HCT116 (cell line): ENCODE data around the gene RP9. TPM values are rescaled to one million over a fixed set of nuclear protein-coding genes. Genes with fewer than 3 reads are reported as not detected.
A peak's percentile ranks its signal among the peaks of the same experiment; 100 is the strongest.

Experiments used
- ATAC-seq: fragments of 200-7000 bp; cut with Tn5 transposase; 2 replicates; pipeline ENCODE4 v1.9.1; 2020; ENCODE audit warnings: mild to moderate bottlenecking, moderate library complexity
- BruUV-seq: library from RNA; stranded (reverse); fragments of 400-500 nt; replicated peaks from 2 replicates; lab custom pipeline; 2021; lab: Mats Ljungman, UMichigan
- CTCF ChIA-PET: fragments of 300-600 bp; sonication (Branson Sonifier 250); formaldehyde crosslinking; loops from one replicate; lab custom pipeline; 2021; ENCODE audit warnings: antibody characterized with exemption; lab: Charles Lee
- POLR2A ChIA-PET: fragments of 300-600, 350-600 bp; sonication (Branson Sonifier 250); formaldehyde crosslinking; loops from one replicate; lab custom pipeline; 2021; ENCODE audit warnings: antibody characterized with exemption; lab: Charles Lee
- RAD21 ChIA-PET, 2 experiments: fragments of 300-600 bp; sonication (Branson Sonifier 250); formaldehyde crosslinking; loops; one replicate each; lab custom pipeline; 2023; ENCODE audit warnings: low total read pairs in 2 of 2; ENCODE audit not compliant: uncharacterized antibody in 2 of 2, unreplicated experiment in 2 of 2, low non-redundant PET in 1 of 2; lab: Charles Lee
- DNase-seq: peaks from one replicate; pipeline ENCODE4 v3.0.0-alpha.2; 2010; ENCODE audit warnings: low read depth, low spot score
- H2AFZ ChIP-seq: fragments of 200-600 bp; shearing (Covaris generic), sonication (generic); 2 replicates; pipeline ENCODE4 v1.6.1; 2017; ENCODE audit warnings: low read depth, mixed run types, mixed read lengths, antibody characterized with exemption, low read length; ENCODE audit not compliant: poor library complexity, severe bottlenecking
- H3K27ac ChIP-seq: 2 replicates; pipeline ENCODE4 v1.5.1; 2012; ENCODE audit warnings: low read depth, low read length
- H3K27me3 ChIP-seq: fragments of 200-600 bp; sonication (generic); 2 replicates; pipeline ENCODE4 v1.6.1; 2016; ENCODE audit warnings: mixed run types, low read length, mixed read lengths; ENCODE audit not compliant: insufficient read depth
- H3K36me3 ChIP-seq, 2 experiments: fragments of 200-500 bp in 1 of 2; fragments of 200-600 bp in 1 of 2; sonication (Bioruptor generic) in 1 of 2; sonication (generic) in 1 of 2; 2 replicates each; pipeline versions ENCODE4 v1.5.1 to v1.6.1; 2014 to 2016; ENCODE audit warnings: low read length in 2 of 2, inconsistent platforms in 1 of 2, mixed read lengths in 1 of 2, mixed run types in 1 of 2; ENCODE audit not compliant: insufficient read depth in 2 of 2, control insufficient read depth in 1 of 2
- H3K4me1 ChIP-seq, 2 experiments: fragments of 200-600 bp in 1 of 2; sonication (generic) in 1 of 2; 2 replicates each; pipeline versions ENCODE4 v1.5.1 to v1.6.1; 2012 to 2017; ENCODE audit warnings: low read length in 2 of 2, inconsistent platforms in 1 of 2, mild to moderate bottlenecking in 1 of 2, mixed read lengths in 1 of 2, mixed run types in 1 of 2, moderate library complexity in 1 of 2; ENCODE audit not compliant: insufficient read depth in 2 of 2, control insufficient read depth in 1 of 2
- H3K4me2 ChIP-seq: fragments of 200-600 bp; sonication (generic); 2 replicates; pipeline ENCODE4 v1.6.1; 2017; ENCODE audit warnings: mixed run types, low read length, mixed read lengths
- H3K4me3 ChIP-seq, 2 experiments: fragments of 200-600 bp in 1 of 2; sonication (generic) in 1 of 2; replicated peaks in 1 of 2; 2 replicates each; pipeline ENCODE4 v1.5.1; 2011 to 2016; ENCODE audit warnings: low read length in 2 of 2, control low read depth in 1 of 2, low read depth in 1 of 2, mild to moderate bottlenecking in 1 of 2, mixed read lengths in 1 of 2, mixed run types in 1 of 2
- H3K79me2 ChIP-seq: fragments of 200-600 bp; sonication (generic); 2 replicates; pipeline ENCODE4 v1.6.1; 2017; ENCODE audit warnings: mild to moderate bottlenecking, mixed run types, low read length, moderate library complexity, mixed read lengths; ENCODE audit not compliant: insufficient read depth
- H3K9ac ChIP-seq: fragments of 200-600 bp; sonication (generic); 2 replicates; pipeline ENCODE4 v1.6.1; 2016; ENCODE audit warnings: low read length, mixed read lengths
- H3K9me2 ChIP-seq: fragments of 200-600 bp; sonication (generic), shearing (Covaris generic); 2 replicates; pipeline ENCODE4 v1.6.1; 2017; ENCODE audit warnings: mixed run types, mild to moderate bottlenecking, moderate library complexity; ENCODE audit not compliant: insufficient read depth
- H3K9me3 ChIP-seq, 2 experiments: fragments of 200-500 bp in 1 of 2; fragments of 200-600 bp in 1 of 2; sonication (Bioruptor generic) in 1 of 2; sonication (generic) in 1 of 2; 2 replicates each; pipeline ENCODE4 v1.6.1; 2014 to 2017; ENCODE audit warnings: low read length in 2 of 2, mixed read lengths in 2 of 2, inconsistent platforms in 1 of 2, low read depth in 1 of 2, mild to moderate bottlenecking in 1 of 2, mixed run types in 1 of 2, moderate library complexity in 1 of 2; ENCODE audit not compliant: control insufficient read depth in 1 of 2, insufficient read depth in 1 of 2
- H4K20me1 ChIP-seq: fragments of 200-600 bp; sonication (generic), shearing (Covaris generic); 2 replicates; pipeline ENCODE4 v1.6.1; 2017; ENCODE audit warnings: mixed run types, mild to moderate bottlenecking, moderate library complexity; ENCODE audit not compliant: insufficient read depth
- CBX3 ChIP-seq: IDR thresholded peaks from 2 replicates; pipeline ENCODE4 v1.6.1; 2012; ENCODE audit warnings: low read depth
- EGR1 ChIP-seq: IDR thresholded peaks from 2 replicates; pipeline ENCODE4 v1.6.1; 2012; ENCODE audit warnings: low read depth
- ELF1 ChIP-seq: IDR thresholded peaks from 2 replicates; pipeline ENCODE4 v1.6.1; 2012; ENCODE audit warnings: low read depth, borderline replicate concordance
- EZH2 ChIP-seq: fragments of 200-600 bp; sonication (generic); IDR thresholded peaks from 2 replicates; pipeline ENCODE4 v1.6.1; 2017; ENCODE audit warnings: antibody characterized with exemption, mixed run types
- FOSL1 ChIP-seq: IDR thresholded peaks from 2 replicates; pipeline ENCODE4 v1.6.1; 2012; ENCODE audit warnings: low read depth
- JUND ChIP-seq: IDR thresholded peaks from 2 replicates; pipeline ENCODE4 v1.6.1; 2012
- POLR2AphosphoS5 ChIP-seq: IDR thresholded peaks from 2 replicates; pipeline ENCODE4 v1.6.1; 2011; ENCODE audit warnings: mild to moderate bottlenecking, low read depth, low read length, moderate library complexity
- RAD21 ChIP-seq: IDR thresholded peaks from 2 replicates; pipeline ENCODE4 v1.6.1; 2012; ENCODE audit warnings: low read depth, mild to moderate bottlenecking
- SIN3A ChIP-seq: IDR thresholded peaks from 2 replicates; pipeline ENCODE4 v1.6.1; 2012; ENCODE audit warnings: low read depth
- SP1 ChIP-seq: IDR thresholded peaks from 2 replicates; pipeline ENCODE4 v1.6.1; 2012; ENCODE audit warnings: low read depth
- TCF7L2 ChIP-seq: IDR thresholded peaks from 2 replicates; pipeline ENCODE4 v1.7.0; 2011; ENCODE audit warnings: borderline replicate concordance, inconsistent platforms; ENCODE audit not compliant: insufficient read depth, insufficient read length; ENCODE audit errors: extremely low read depth
- YY1 ChIP-seq: IDR thresholded peaks from 2 replicates; pipeline ENCODE4 v1.6.1; 2011; ENCODE audit warnings: low read length, low read depth, moderate library complexity, mild to moderate bottlenecking; ENCODE audit not compliant: insufficient replicate concordance; ENCODE audit errors: extremely low read depth
- ZFX ChIP-seq: fragments of 450-650 bp; IDR thresholded peaks from 2 replicates; pipeline ENCODE4 v1.6.1; 2017
- ZNF274 ChIP-seq: fragments of 200-500 bp; sonication (Bioruptor generic); IDR thresholded peaks from 2 replicates; pipeline ENCODE4 v1.6.1; 2014; ENCODE audit warnings: mild to moderate bottlenecking, low read depth, low read length, inconsistent platforms
- intact Hi-C: fragments of 100-400 bp; cut with micrococcal nuclease; formaldehyde crosslinking; loops from 2 replicates; pipeline ENCODE4 v1.10.0; 2022
- total RNA-seq: library from RNA; stranded (reverse); gene quantifications from one replicate; pipeline ENCODE4 v1.2.1, GENCODE V29; 2021; ENCODE audit not compliant: unreplicated experiment
- TF ChIP-seq, protein P1 (sequence below), 3 experiments: fragments of 200-600 bp in 1 of 3; sonication (generic) in 1 of 3; IDR thresholded peaks in 2 of 3; conservative IDR thresholded peaks in 1 of 3; 2 replicates each; pipeline ENCODE4 v1.5.1; 2012 to 2017; ENCODE audit warnings: low read depth in 2 of 3, low read length in 2 of 3, antibody characterized with exemption in 1 of 3, borderline replicate concordance in 1 of 3, control low read depth in 1 of 3, mild to moderate bottlenecking in 1 of 3, mixed read lengths in 1 of 3, mixed run types in 1 of 3, moderate library complexity in 1 of 3; ENCODE audit not compliant: insufficient read depth in 1 of 3
- TF ChIP-seq, protein P2 (sequence below): IDR thresholded peaks from 2 replicates; pipeline ENCODE4 v1.6.1; 2012
- TF ChIP-seq, protein P3 (sequence below): IDR thresholded peaks from 2 replicates; pipeline ENCODE4 v1.6.1; 2012; ENCODE audit warnings: low read depth

RP9 gene
- total RNA-seq, 1 experiment from 2014 or later: 14.2 TPM

DNA sequence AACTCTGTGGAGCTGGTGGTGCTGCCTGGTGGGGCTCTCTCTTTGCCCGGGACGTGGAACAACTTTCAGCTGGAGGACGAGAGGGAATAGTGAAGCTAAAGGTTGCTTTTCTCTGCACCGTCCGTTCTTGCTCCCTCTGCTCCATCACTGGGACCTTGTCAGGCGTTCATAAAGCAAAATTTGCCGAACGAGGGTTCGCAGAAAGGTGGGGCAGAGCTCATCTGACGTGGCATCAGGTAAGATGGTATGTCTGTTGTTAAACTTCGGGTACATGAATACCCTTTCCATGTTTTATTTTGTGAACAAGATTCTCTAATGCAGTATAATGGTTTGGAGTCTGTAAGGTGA is 20.6 kb upstream of the RP9 start:
- Histone ChIP-seq H3K4me3 (peak overlapping the region; percentile 80 to 81), H3K9me2 (no peaks in the 10 kb centered on the region), H3K4me2 (peak overlapping the region; percentile 94), H3K27me3 (no peaks in the 10 kb centered on the region), H2AFZ (peak overlapping the region; percentile 88), H3K36me3 (no peaks in the 10 kb centered on the region), H3K9ac (peak overlapping the region; percentile 49), H3K9me3 (no peaks in the 10 kb centered on the region), H4K20me1 (no peaks in the 10 kb centered on the region), H3K4me1 (peaks cover 8 to 11% of the 10 kb centered on the region in 2 experiments; a peak in 3 of 4 replicates), H3K27ac (no peak overlapping the region; the same call in 1 of the 2 replicates), H3K79me2 (no peaks in the 10 kb centered on the region)
- intact Hi-C loops: no loop called here
- BruUV-seq: TSS peak; percentile 48
- ChIA-PET RAD21 (no interaction called here), POLR2A (no interaction called here), CTCF (no interaction called here)
- TF ChIP-seq RAD21 (no peak), FOSL1 (no peak), EZH2 (no peak), ELF1 (no peak), YY1 (no peak), CBX3 (no peak), SP1 (no peak), JUND (no peak), SIN3A (no peak), POLR2AphosphoS5 (no peak), EGR1 (no peak), ZNF274 (no peak), TCF7L2 (no peak), ZFX (no peak)
- TF ChIP-seq, protein P1, sequence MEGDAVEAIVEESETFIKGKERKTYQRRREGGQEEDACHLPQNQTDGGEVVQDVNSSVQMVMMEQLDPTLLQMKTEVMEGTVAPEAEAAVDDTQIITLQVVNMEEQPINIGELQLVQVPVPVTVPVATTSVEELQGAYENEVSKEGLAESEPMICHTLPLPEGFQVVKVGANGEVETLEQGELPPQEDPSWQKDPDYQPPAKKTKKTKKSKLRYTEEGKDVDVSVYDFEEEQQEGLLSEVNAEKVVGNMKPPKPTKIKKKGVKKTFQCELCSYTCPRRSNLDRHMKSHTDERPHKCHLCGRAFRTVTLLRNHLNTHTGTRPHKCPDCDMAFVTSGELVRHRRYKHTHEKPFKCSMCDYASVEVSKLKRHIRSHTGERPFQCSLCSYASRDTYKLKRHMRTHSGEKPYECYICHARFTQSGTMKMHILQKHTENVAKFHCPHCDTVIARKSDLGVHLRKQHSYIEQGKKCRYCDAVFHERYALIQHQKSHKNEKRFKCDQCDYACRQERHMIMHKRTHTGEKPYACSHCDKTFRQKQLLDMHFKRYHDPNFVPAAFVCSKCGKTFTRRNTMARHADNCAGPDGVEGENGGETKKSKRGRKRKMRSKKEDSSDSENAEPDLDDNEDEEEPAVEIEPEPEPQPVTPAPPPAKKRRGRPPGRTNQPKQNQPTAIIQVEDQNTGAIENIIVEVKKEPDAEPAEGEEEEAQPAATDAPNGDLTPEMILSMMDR (IDR thresholded peaks at IDR 0.05 in 2 of 3, conservative IDR thresholded peaks at IDR 0.05 in 1 of 3; ENCODE audit: borderline replicate concordance in 1 of 3, insufficient read depth in 1 of 3, low read depth in 2 of 3, low read length in 2 of 3): no peak
- TF ChIP-seq, protein P2, sequence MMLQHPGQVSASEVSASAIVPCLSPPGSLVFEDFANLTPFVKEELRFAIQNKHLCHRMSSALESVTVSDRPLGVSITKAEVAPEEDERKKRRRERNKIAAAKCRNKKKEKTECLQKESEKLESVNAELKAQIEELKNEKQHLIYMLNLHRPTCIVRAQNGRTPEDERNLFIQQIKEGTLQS: no peak
- TF ChIP-seq, protein P3, sequence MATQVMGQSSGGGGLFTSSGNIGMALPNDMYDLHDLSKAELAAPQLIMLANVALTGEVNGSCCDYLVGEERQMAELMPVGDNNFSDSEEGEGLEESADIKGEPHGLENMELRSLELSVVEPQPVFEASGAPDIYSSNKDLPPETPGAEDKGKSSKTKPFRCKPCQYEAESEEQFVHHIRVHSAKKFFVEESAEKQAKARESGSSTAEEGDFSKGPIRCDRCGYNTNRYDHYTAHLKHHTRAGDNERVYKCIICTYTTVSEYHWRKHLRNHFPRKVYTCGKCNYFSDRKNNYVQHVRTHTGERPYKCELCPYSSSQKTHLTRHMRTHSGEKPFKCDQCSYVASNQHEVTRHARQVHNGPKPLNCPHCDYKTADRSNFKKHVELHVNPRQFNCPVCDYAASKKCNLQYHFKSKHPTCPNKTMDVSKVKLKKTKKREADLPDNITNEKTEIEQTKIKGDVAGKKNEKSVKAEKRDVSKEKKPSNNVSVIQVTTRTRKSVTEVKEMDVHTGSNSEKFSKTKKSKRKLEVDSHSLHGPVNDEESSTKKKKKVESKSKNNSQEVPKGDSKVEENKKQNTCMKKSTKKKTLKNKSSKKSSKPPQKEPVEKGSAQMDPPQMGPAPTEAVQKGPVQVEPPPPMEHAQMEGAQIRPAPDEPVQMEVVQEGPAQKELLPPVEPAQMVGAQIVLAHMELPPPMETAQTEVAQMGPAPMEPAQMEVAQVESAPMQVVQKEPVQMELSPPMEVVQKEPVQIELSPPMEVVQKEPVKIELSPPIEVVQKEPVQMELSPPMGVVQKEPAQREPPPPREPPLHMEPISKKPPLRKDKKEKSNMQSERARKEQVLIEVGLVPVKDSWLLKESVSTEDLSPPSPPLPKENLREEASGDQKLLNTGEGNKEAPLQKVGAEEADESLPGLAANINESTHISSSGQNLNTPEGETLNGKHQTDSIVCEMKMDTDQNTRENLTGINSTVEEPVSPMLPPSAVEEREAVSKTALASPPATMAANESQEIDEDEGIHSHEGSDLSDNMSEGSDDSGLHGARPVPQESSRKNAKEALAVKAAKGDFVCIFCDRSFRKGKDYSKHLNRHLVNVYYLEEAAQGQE: no peak
- DNase-seq (no peak), ATAC-seq (peak; percentile 18; the same call in 1 of the 2 replicates)
